H1 (cell line): ENCODE results near the gene TRAF1. TPM values are rescaled to one million over a fixed set of nuclear protein-coding genes. Genes with fewer than 3 reads are reported as not detected.

ENCODE experiments used
- CTCF ChIP-seq, 3 experiments: IDR thresholded peaks; 1 replicate in 2 of 3; 2 replicates in 1 of 3; pipeline versions ENCODE4 v1.5.1 to v1.6.1; 2011; ENCODE audit warnings: low read length in 3 of 3, mild to moderate bottlenecking in 3 of 3, inconsistent platforms in 2 of 3, low read depth in 1 of 3, moderate library complexity in 1 of 3; ENCODE audit not compliant: insufficient read depth in 1 of 3; ENCODE audit errors: control extremely low read depth in 1 of 3
- POLR2AphosphoS5 ChIP-seq: IDR thresholded peaks from 2 replicates; pipeline ENCODE4 v1.6.1; 2011; ENCODE audit warnings: low read depth, low read length
- polyA plus RNA-seq, 7 experiments: library from polyadenylated mRNA; depleted of rRNA in 3 of 7; stranded (reverse) in 5 of 7; unstranded in 2 of 7; fragments of >200 nt in 5 of 7; fragments of 200-250 nt in 2 of 7; gene quantifications; 1 replicate in 5 of 7; 2 replicates in 1 of 7; 4 replicates in 1 of 7; pipeline versions ENCODE4 v1.2.1 to v1.2.3, GENCODE V29; 2011 to 2013; ENCODE audit warnings: missing spikeins in 2 of 7, mixed read lengths in 2 of 7
- total RNA-seq: library from RNA; stranded (reverse); fragmentation: NEBNext Ultra II Directional; extraction: Animal tissue kit (Norgen Biotek cat#: 25700); gene quantifications from 2 replicates; pipeline ENCODE4 v1.2.1, GENCODE V29; 2021

The TRAF1 gene
- total and polyA plus RNA-seq, 2 of the 8 experiments (the other 6 are each of a cell fraction or from before 2014, with no cell fraction given), result 1.6 to 3.2 TPM

- TF ChIP-seq POLR2AphosphoS5 (no peak), CTCF (IDR thresholded peaks at IDR 0.05; ENCODE audit: control extremely low read depth in 1 of 3, insufficient read depth in 1 of 3, low read depth in 1 of 3, low read length in 3 of 3) (no peak)
These were observed 68.7 kb downstream of the TRAF1 start (continued) for GRCh38 chr9:120857902-120858301.
